H1 (cell line): Measurements from ENCODE around the gene BABAM2. TPM values are rescaled to one million over a fixed set of nuclear protein-coding genes. Genes with fewer than 3 reads are reported as not detected.

Experiments
- CTCF ChIA-PET: fragments of 300-600 bp; sonication (Branson Sonifier 250); formaldehyde crosslinking; loops from one replicate; lab custom pipeline; 2021; ENCODE audit not compliant: partially characterized antibody; lab: Charles Lee
- POLR2A ChIA-PET: fragments of 300-600 bp; sonication (Branson Sonifier 250); formaldehyde crosslinking; loops from one replicate; lab custom pipeline; 2021; ENCODE audit warnings: inconsistent platforms; ENCODE audit not compliant: partially characterized antibody; lab: Charles Lee
- DNase-seq, 2 experiments: peaks; one replicate each; pipeline versions ENCODE4 v3.0.0 to v3.0.0-alpha.2; 2010 to 2022; ENCODE audit warnings: low spot score in 2 of 2, low read depth in 1 of 2, mixed read lengths in 1 of 2
- FAIRE-seq: peaks from 2 replicates; lab custom pipeline; 2011; peaks lifted over from hg19 to GRCh38; lab: Jason Lieb, UNC
- H2AFZ ChIP-seq: 2 replicates; pipeline ENCODE4 v1.8.1; 2012; ENCODE audit warnings: low read length, inconsistent platforms
- H2AK5ac ChIP-seq: 2 replicates; pipeline ENCODE4 v1.6.1; 2013; ENCODE audit warnings: low read depth, low read length
- H2BK120ac ChIP-seq: replicated peaks from 2 replicates; pipeline ENCODE3; 2013; ENCODE audit warnings: low read depth, low read length, inconsistent platforms
- H2BK12ac ChIP-seq: 2 replicates; pipeline ENCODE4 v1.6.1; 2013; ENCODE audit warnings: low read depth, low read length
- H2BK15ac ChIP-seq: 2 replicates; pipeline ENCODE4 v1.6.1; 2013; ENCODE audit warnings: low read length
- H2BK20ac ChIP-seq: 2 replicates; pipeline ENCODE4 v1.6.1; 2013; ENCODE audit warnings: low read length
- H2BK5ac ChIP-seq: 2 replicates; pipeline ENCODE4 v1.6.1; 2013; ENCODE audit warnings: low read depth, low read length
- H3K14ac ChIP-seq: 2 replicates; pipeline ENCODE4 v1.6.1; 2013; ENCODE audit warnings: inconsistent platforms; ENCODE audit not compliant: insufficient read length
- H3K18ac ChIP-seq: 2 replicates; pipeline ENCODE4 v1.6.1; 2013; ENCODE audit warnings: low read length; ENCODE audit errors: extremely low read depth
- H3K23ac ChIP-seq: 2 replicates; pipeline ENCODE4 v1.6.1; 2013; ENCODE audit warnings: inconsistent platforms; ENCODE audit not compliant: insufficient read length
- H3K23me2 ChIP-seq: 2 replicates; pipeline ENCODE4 v1.6.1; 2013; ENCODE audit warnings: low read depth, low read length
- H3K27ac ChIP-seq: 2 replicates; pipeline ENCODE4 v1.6.1; 2011; ENCODE audit warnings: low read depth, low read length, inconsistent platforms
- H3K27me3 ChIP-seq, 4 experiments: replicated peaks in 1 of 4; 1 replicate in 1 of 4; 2 replicates in 3 of 4; pipeline versions ENCODE4 v1.6.1 to v1.8.1; 2011 to 2013; ENCODE audit warnings: low read length in 3 of 4, mild to moderate bottlenecking in 3 of 4, inconsistent platforms in 2 of 4, mixed read lengths in 2 of 4, moderate library complexity in 1 of 4; ENCODE audit not compliant: control insufficient read depth in 3 of 4, insufficient read depth in 3 of 4; ENCODE audit errors: extremely low read depth in 1 of 4
- H3K36me3 ChIP-seq, 4 experiments: 2 replicates each; pipeline versions ENCODE4 v1.6.1 to v1.8.1; 2011 to 2013; ENCODE audit warnings: mild to moderate bottlenecking in 4 of 4, low read length in 3 of 4, moderate library complexity in 2 of 4, control low read depth in 1 of 4, inconsistent platforms in 1 of 4; ENCODE audit not compliant: insufficient read depth in 4 of 4, control insufficient read depth in 2 of 4
- H3K4ac ChIP-seq: replicated peaks from 2 replicates; pipeline ENCODE3; 2013; ENCODE audit warnings: low read length, low read depth, mixed read lengths, inconsistent platforms; ENCODE audit not compliant: insufficient read length
- H3K4me1 ChIP-seq, 4 experiments: replicated peaks in 1 of 4; 1 replicate in 1 of 4; 2 replicates in 3 of 4; pipeline versions ENCODE4 v1.6.1 to v1.8.1; 2011 to 2013; ENCODE audit warnings: low read length in 3 of 4, inconsistent platforms in 2 of 4, mixed read lengths in 1 of 4; ENCODE audit not compliant: insufficient read depth in 4 of 4, control insufficient read depth in 3 of 4
- H3K4me2 ChIP-seq, 2 experiments: 2 replicates each; pipeline versions ENCODE4 v1.6.1 to v1.8.1; 2011 to 2013; ENCODE audit warnings: low read depth in 2 of 2, low read length in 2 of 2, control low read depth in 1 of 2, inconsistent platforms in 1 of 2, mild to moderate bottlenecking in 1 of 2; ENCODE audit not compliant: insufficient read depth in 1 of 2
- H3K4me3 ChIP-seq, 4 experiments: fragments of 200-600, 300-600 bp in 1 of 4; sonication (generic), shearing (Covaris generic), sonication (Bioruptor Twin) in 1 of 4; 2 replicates each; pipeline versions ENCODE4 v1.5.1 to v1.8.1; 2011 to 2016; ENCODE audit warnings: low read length in 4 of 4, low read depth in 3 of 4, control low read depth in 2 of 4, inconsistent platforms in 2 of 4, mild to moderate bottlenecking in 2 of 4, mixed read lengths in 1 of 4, moderate library complexity in 1 of 4; ENCODE audit not compliant: insufficient read depth in 2 of 4; ENCODE audit errors: extremely low read depth in 1 of 4
- H3K56ac ChIP-seq: replicated peaks from 2 replicates; pipeline ENCODE3; 2013; ENCODE audit warnings: low read depth, mild to moderate bottlenecking, mixed read lengths, low read length, inconsistent platforms; ENCODE audit not compliant: insufficient read length
- H3K79me1 ChIP-seq: 2 replicates; pipeline ENCODE4 v1.6.1; 2013; ENCODE audit warnings: low read depth, low read length, control low read depth
- H3K79me2 ChIP-seq, 2 experiments: 2 replicates each; pipeline versions ENCODE4 v1.6.1 to v1.8.1; 2012 to 2013; ENCODE audit warnings: low read length in 2 of 2, mild to moderate bottlenecking in 2 of 2, inconsistent platforms in 1 of 2; ENCODE audit not compliant: insufficient read depth in 2 of 2, control insufficient read depth in 1 of 2
- H3K9ac ChIP-seq, 4 experiments: replicated peaks in 1 of 4; 1 replicate in 1 of 4; 2 replicates in 3 of 4; pipeline versions ENCODE4 v1.6.1 to v1.8.1; 2011 to 2013; ENCODE audit warnings: low read depth in 3 of 4, low read length in 3 of 4, control low read depth in 2 of 4, mild to moderate bottlenecking in 2 of 4, moderate library complexity in 2 of 4, inconsistent platforms in 1 of 4; ENCODE audit errors: extremely low read depth in 1 of 4
- H3K9me3 ChIP-seq, 2 experiments: 2 replicates each; pipeline versions ENCODE4 v1.6.1 to v1.8.1; 2012 to 2013; ENCODE audit warnings: mild to moderate bottlenecking in 2 of 2, moderate library complexity in 2 of 2, control low read depth in 1 of 2, inconsistent platforms in 1 of 2, low read depth in 1 of 2, low read length in 1 of 2, mixed read lengths in 1 of 2; ENCODE audit not compliant: insufficient read depth in 2 of 2
- H4K20me1 ChIP-seq, 2 experiments: replicated peaks in 1 of 2; 2 replicates each; pipeline versions ENCODE3 to v1.8.1; 2011 to 2013; ENCODE audit warnings: inconsistent platforms in 2 of 2, low read length in 2 of 2, mild to moderate bottlenecking in 1 of 2; ENCODE audit not compliant: insufficient read depth in 2 of 2, control insufficient read depth in 1 of 2
- H4K5ac ChIP-seq: 2 replicates; pipeline ENCODE4 v1.6.1; 2013; ENCODE audit warnings: low read length, low read depth, mixed read lengths, inconsistent platforms; ENCODE audit not compliant: insufficient read length
- H4K8ac ChIP-seq: 2 replicates; pipeline ENCODE4 v1.8.0; 2013; ENCODE audit warnings: mild to moderate bottlenecking, moderate library complexity, low read length, inconsistent platforms; ENCODE audit not compliant: insufficient read depth; ENCODE audit errors: extremely low read depth
- H4K91ac ChIP-seq: replicated peaks from 2 replicates; pipeline ENCODE3; 2013; ENCODE audit warnings: low read length, mixed read lengths, inconsistent platforms; ENCODE audit not compliant: insufficient read length
- CTCF ChIP-seq, 3 experiments: IDR thresholded peaks; 1 replicate in 2 of 3; 2 replicates in 1 of 3; pipeline versions ENCODE4 v1.5.1 to v1.6.1; 2011; ENCODE audit warnings: low read length in 3 of 3, mild to moderate bottlenecking in 3 of 3, inconsistent platforms in 2 of 3, low read depth in 1 of 3, moderate library complexity in 1 of 3; ENCODE audit not compliant: insufficient read depth in 1 of 3; ENCODE audit errors: control extremely low read depth in 1 of 3
- JUND ChIP-seq: IDR thresholded peaks from 2 replicates; pipeline ENCODE4 v1.6.1; 2011; ENCODE audit warnings: mild to moderate bottlenecking, improper control_type of control experiment, low read length
- WGBS, 2 experiments: shearing (Covaris generic) in 1 of 2; methylation state at CpG; one replicate each; pipeline versions ENCODE4 v1.1.6 to v1.1.7; 2013 to 2015; ENCODE audit warnings: low lambda C conversion rate in 2 of 2, mixed read lengths in 2 of 2, inconsistent platforms in 1 of 2, low coverage in 1 of 2, missing lambda C conversion rate in 1 of 2; ENCODE audit not compliant: insufficient replicate concordance in 2 of 2, insufficient coverage in 1 of 2, insufficient read length in 1 of 2; ENCODE audit errors: extremely low coverage in 1 of 2, missing lambda C conversion rate in 1 of 2; 5-methylcytosine and 5-hydroxymethylcytosine counted together
- polyA plus RNA-seq, 7 experiments: library from polyadenylated mRNA; depleted of rRNA in 3 of 7; stranded (reverse) in 5 of 7; unstranded in 2 of 7; fragments of >200 nt in 5 of 7; fragments of 200-250 nt in 2 of 7; gene quantifications; 1 replicate in 5 of 7; 2 replicates in 1 of 7; 4 replicates in 1 of 7; pipeline versions ENCODE4 v1.2.1 to v1.2.3, GENCODE V29; 2011 to 2013; ENCODE audit warnings: missing spikeins in 2 of 7, mixed read lengths in 2 of 7
- total RNA-seq: library from RNA; stranded (reverse); fragmentation: NEBNext Ultra II Directional; extraction: Animal tissue kit (Norgen Biotek cat#: 25700); gene quantifications from 2 replicates; pipeline ENCODE4 v1.2.1, GENCODE V29; 2021

BABAM2 gene
- total and polyA plus RNA-seq, 2 of the 8 experiments (the other 6 are each of a cell fraction or from before 2014, with no cell fraction given): 15.8 to 20.9 TPM

GRCh38 chr2:28175028-28175427, 284.5 kb downstream of the BABAM2 start:
- Histone ChIP-seq H3K27ac (no peak overlapping the region), H3K4me2 (no peak overlapping the region), H4K91ac (no peak overlapping the region), H3K9me3 (peaks cover 0 to 3% of the 10 kb centered on the region in 2 experiments; a peak in 1 of 4 replicates), H2BK20ac (no peak overlapping the region), H3K23ac (no peak overlapping the region), H3K79me1 (no peaks in the 10 kb centered on the region), H2AFZ (no peak overlapping the region), H2BK15ac (no peak overlapping the region), H4K5ac (no peak overlapping the region), H3K27me3 (no peaks in the 10 kb centered on the region), H3K79me2 (no peaks in the 10 kb centered on the region), H3K36me3 (no peaks in the 10 kb centered on the region), H3K4me1 (no peaks in the 10 kb centered on the region; a peak in 1 of 7 replicates), H2BK120ac (no peak overlapping the region), H3K4ac (no peak overlapping the region), H2BK5ac (no peak overlapping the region), H4K8ac (no peak overlapping the region), H3K23me2 (no peaks in the 10 kb centered on the region), H3K4me3 (no peak overlapping the region), H4K20me1 (no peaks in the 10 kb centered on the region), H2BK12ac (no peak overlapping the region), H3K18ac (no peak overlapping the region), H3K14ac (no peak overlapping the region), H2AK5ac (no peak overlapping the region), H3K9ac (no peak overlapping the region), H3K56ac (no peak overlapping the region)
- WGBS, 2 experiments: 93% methylated on average over 3 of the region's 3 CpGs; no CpG with 5 or more reads in 1 of the 2 experiments
- POLR2A ChIA-PET: no interaction called here
- CTCF ChIA-PET: interaction anchor here (0.6 to 0.8 kb wide), 3 partner anchors 11 to 225 kb away, joined by 3 read pairs; no protein-coding TSS in a partner anchor
- DNase-seq (no peak), FAIRE-seq (no peak)
- TF ChIP-seq JUND: no peak
- 0 out of 4 replicates have a peak, but pooled peaks of 1 of the 3 experiments have one; percentile 9 for TF ChIP-seq CTCF (IDR thresholded peaks at IDR 0.05; ENCODE audit: control extremely low read depth in 1 of 3, insufficient read depth in 1 of 3, low read depth in 1 of 3, low read length in 3 of 3)
